Measurements from ENCODE around the gene KIAA0753. TPM values are rescaled to one million over a fixed set of nuclear protein-coding genes. Genes with fewer than 3 reads are reported as not detected.

KIAA0753 gene
- total RNA-seq, 2 experiments from 2014 or later, result 20.8 to 29.8 TPM

DNA sequence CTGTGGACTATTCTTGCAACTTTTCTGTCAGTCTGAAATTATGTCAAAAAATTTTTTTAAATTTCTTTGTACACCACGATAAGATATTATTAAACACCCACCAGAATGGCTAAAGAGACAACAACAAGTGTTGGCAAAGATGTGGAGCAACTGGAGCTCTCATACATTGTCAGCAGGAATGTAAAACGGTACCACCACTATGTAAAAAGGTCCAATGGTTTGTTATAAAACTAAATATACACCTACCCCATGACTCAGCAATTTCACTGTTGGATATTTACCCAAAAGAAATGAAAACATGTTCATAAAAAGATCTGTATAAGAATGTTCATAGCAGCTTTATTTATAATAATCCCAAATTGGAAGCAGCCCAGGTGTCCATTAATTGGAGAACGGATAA lies 7.2 kb downstream of the KIAA0753 start:
- no peaks in the 10 kb centered on the region for H4K20me1 ChIP-seq (ENCODE audit: insufficient read depth, low read length)
- no peak overlapping the region for H3K4me3 ChIP-seq (ENCODE audit: low read depth, low read length, poor library complexity, severe bottlenecking)
- H3K9me2 ChIP-seq (ENCODE audit: insufficient read depth, low read length), result no peaks in the 10 kb centered on the region
- intact Hi-C loops (cut with micrococcal nuclease; ENCODE audit: unreplicated experiment), result no loop called here
- H3K4me2 ChIP-seq (ENCODE audit: low read length), result no peak overlapping the region
- no peaks in the 10 kb centered on the region for H3K4me1 ChIP-seq (ENCODE audit: insufficient read depth, low read length, poor library complexity, severe bottlenecking)
- H3K9me3 ChIP-seq (ENCODE audit: low read length), result peaks cover 7% of the 10 kb centered on the region; the same call in 1 of the 2 replicates
- CTCF ChIA-PET (ENCODE audit: unreplicated experiment), result no interaction called here
- no peaks in the 10 kb centered on the region for H3K79me2 ChIP-seq (ENCODE audit: insufficient read depth, low read depth, low read length)
- POLR2A ChIA-PET, result no interaction called here
- H3K27ac ChIP-seq (ENCODE audit: low read depth, low read length, poor library complexity, severe bottlenecking), result no peak overlapping the region
- TF ChIP-seq EZH2phosphoT487 (IDR thresholded peaks at IDR 0.05; ENCODE audit: borderline replicate concordance, low read depth, low read length), result no peak
- TF ChIP-seq, protein P1, sequence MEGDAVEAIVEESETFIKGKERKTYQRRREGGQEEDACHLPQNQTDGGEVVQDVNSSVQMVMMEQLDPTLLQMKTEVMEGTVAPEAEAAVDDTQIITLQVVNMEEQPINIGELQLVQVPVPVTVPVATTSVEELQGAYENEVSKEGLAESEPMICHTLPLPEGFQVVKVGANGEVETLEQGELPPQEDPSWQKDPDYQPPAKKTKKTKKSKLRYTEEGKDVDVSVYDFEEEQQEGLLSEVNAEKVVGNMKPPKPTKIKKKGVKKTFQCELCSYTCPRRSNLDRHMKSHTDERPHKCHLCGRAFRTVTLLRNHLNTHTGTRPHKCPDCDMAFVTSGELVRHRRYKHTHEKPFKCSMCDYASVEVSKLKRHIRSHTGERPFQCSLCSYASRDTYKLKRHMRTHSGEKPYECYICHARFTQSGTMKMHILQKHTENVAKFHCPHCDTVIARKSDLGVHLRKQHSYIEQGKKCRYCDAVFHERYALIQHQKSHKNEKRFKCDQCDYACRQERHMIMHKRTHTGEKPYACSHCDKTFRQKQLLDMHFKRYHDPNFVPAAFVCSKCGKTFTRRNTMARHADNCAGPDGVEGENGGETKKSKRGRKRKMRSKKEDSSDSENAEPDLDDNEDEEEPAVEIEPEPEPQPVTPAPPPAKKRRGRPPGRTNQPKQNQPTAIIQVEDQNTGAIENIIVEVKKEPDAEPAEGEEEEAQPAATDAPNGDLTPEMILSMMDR (conservative IDR thresholded peaks at IDR 0.05; ENCODE audit: low read length), result no peak
- no peak overlapping the region for H2AFZ ChIP-seq (ENCODE audit: low read length)
- no peak for DNase-seq (ENCODE audit: low spot score)
- no TSS peak for BruUV-seq (replicated peaks)
- peaks cover 58% of the 10 kb centered on the region for H3K36me3 ChIP-seq (ENCODE audit: insufficient read depth, low read length)

DNA sequence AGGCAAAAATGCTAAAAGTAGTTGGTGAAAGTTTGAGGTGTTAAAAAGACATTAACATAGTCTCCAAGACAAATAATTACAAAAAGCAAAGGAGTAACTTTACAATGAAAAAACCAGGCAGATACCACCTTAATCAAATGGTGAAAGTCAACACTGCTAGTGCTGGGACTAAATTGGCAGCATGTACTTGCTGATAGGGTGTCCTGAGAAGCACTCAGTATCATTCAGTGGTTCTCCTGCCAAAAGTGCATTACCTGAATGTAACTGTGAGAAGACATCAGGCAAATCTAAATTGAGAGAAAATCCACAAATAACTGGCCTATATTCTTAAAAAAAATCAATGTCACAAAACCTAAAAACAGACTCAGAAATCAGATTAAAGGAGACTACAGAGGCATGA lies 8.0 kb downstream of the KIAA0753 start:
- BruUV-seq (replicated peaks), result no TSS peak
- DNase-seq (ENCODE audit: low spot score), result no peak
- Histone ChIP-seq H3K79me2 (ENCODE audit: insufficient read depth, low read depth, low read length) (no peaks in the 10 kb centered on the region), H2AFZ (ENCODE audit: low read length) (no peak overlapping the region), H3K9me2 (ENCODE audit: insufficient read depth, low read length) (no peaks in the 10 kb centered on the region), H4K20me1 (ENCODE audit: insufficient read depth, low read length) (no peaks in the 10 kb centered on the region), H3K4me3 (ENCODE audit: low read depth, low read length, poor library complexity, severe bottlenecking) (no peak overlapping the region), H3K9me3 (ENCODE audit: low read length) (peaks cover 7% of the 10 kb centered on the region; the same call in 1 of the 2 replicates), H3K27ac (ENCODE audit: low read depth, low read length, poor library complexity, severe bottlenecking) (no peak overlapping the region), H3K4me1 (ENCODE audit: insufficient read depth, low read length, poor library complexity, severe bottlenecking) (no peaks in the 10 kb centered on the region), H3K4me2 (ENCODE audit: low read length) (no peak overlapping the region), H3K36me3 (ENCODE audit: insufficient read depth, low read length) (peaks cover 65% of the 10 kb centered on the region)
- POLR2A ChIA-PET, result no interaction called here
- TF ChIP-seq EZH2phosphoT487 (IDR thresholded peaks at IDR 0.05; ENCODE audit: borderline replicate concordance, low read depth, low read length), result no peak
- TF ChIP-seq, protein P1 (conservative IDR thresholded peaks at IDR 0.05; ENCODE audit: low read length), result no peak
- CTCF ChIA-PET (ENCODE audit: unreplicated experiment), result no interaction called here
- intact Hi-C loops (cut with micrococcal nuclease; ENCODE audit: unreplicated experiment), result no loop called here

DNA sequence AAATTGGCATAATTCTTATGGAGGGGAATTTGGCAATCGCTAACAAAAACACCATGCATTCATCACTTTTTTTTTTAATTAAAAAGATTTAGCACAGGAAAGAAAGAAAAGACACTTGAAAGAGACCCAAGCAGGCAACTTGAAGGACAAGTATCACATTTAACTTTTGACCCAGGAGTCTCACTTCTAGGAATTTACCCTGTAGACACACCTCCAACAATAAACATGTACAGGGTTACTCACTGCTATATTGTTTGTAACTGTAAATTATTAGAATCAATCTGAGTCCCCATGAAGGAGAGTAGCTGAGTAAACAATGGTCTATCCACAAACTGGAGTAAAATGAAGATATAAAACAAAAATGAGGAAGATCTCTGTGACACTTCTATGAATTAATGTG lies 10.1 kb downstream of the KIAA0753 start:
- Histone ChIP-seq H4K20me1 (ENCODE audit: insufficient read depth, low read length) (no peaks in the 10 kb centered on the region), H3K9me2 (ENCODE audit: insufficient read depth, low read length) (no peaks in the 10 kb centered on the region), H2AFZ (ENCODE audit: low read length) (no peak overlapping the region), H3K4me1 (ENCODE audit: insufficient read depth, low read length, poor library complexity, severe bottlenecking) (no peaks in the 10 kb centered on the region), H3K9me3 (ENCODE audit: low read length) (peaks cover 7% of the 10 kb centered on the region; the same call in 1 of the 2 replicates), H3K27ac (ENCODE audit: low read depth, low read length, poor library complexity, severe bottlenecking) (no peak overlapping the region), H3K79me2 (ENCODE audit: insufficient read depth, low read depth, low read length) (no peaks in the 10 kb centered on the region), H3K4me3 (ENCODE audit: low read depth, low read length, poor library complexity, severe bottlenecking) (no peak overlapping the region), H3K36me3 (ENCODE audit: insufficient read depth, low read length) (peaks cover 78% of the 10 kb centered on the region), H3K4me2 (ENCODE audit: low read length) (no peak overlapping the region)
- no peak for TF ChIP-seq EZH2phosphoT487 (IDR thresholded peaks at IDR 0.05; ENCODE audit: borderline replicate concordance, low read depth, low read length)
- intact Hi-C loops (cut with micrococcal nuclease; ENCODE audit: unreplicated experiment), result no loop called here
- BruUV-seq (replicated peaks), result no TSS peak
- ChIA-PET POLR2A (no interaction called here), CTCF (ENCODE audit: unreplicated experiment) (no interaction called here)
- DNase-seq (ENCODE audit: low spot score), result no peak

All from OCI-LY7 (cell line).